H1 (cell line): Measurements from ENCODE around the gene ORC5. TPM values are rescaled to one million over a fixed set of nuclear protein-coding genes. Genes with fewer than 3 reads are reported as not detected.

ENCODE experiments used
- E2F6 ChIP-seq: IDR thresholded peaks from 2 replicates; pipeline ENCODE4 v1.6.1; 2012; ENCODE audit warnings: inconsistent platforms
- SAP30 ChIP-seq: fragments of 300-600 bp; sonication (generic); IDR thresholded peaks from 2 replicates; pipeline ENCODE4 v1.7.1; 2012; ENCODE audit warnings: low read length, moderate library complexity, mild to moderate bottlenecking, inconsistent platforms; ENCODE audit not compliant: insufficient read depth, insufficient replicate concordance
- polyA plus RNA-seq, 7 experiments: library from polyadenylated mRNA; depleted of rRNA in 3 of 7; stranded (reverse) in 5 of 7; unstranded in 2 of 7; fragments of >200 nt in 5 of 7; fragments of 200-250 nt in 2 of 7; gene quantifications; 1 replicate in 5 of 7; 2 replicates in 1 of 7; 4 replicates in 1 of 7; pipeline versions ENCODE4 v1.2.1 to v1.2.3, GENCODE V29; 2011 to 2013; ENCODE audit warnings: missing spikeins in 2 of 7, mixed read lengths in 2 of 7
- total RNA-seq: library from RNA; stranded (reverse); fragmentation: NEBNext Ultra II Directional; extraction: Animal tissue kit (Norgen Biotek cat#: 25700); gene quantifications from 2 replicates; pipeline ENCODE4 v1.2.1, GENCODE V29; 2021

The ORC5 gene
- total and polyA plus RNA-seq, 2 of the 8 experiments (the other 6 are each of a cell fraction or from before 2014, with no cell fraction given), result 7.7 to 19.9 TPM

- no peak for TF ChIP-seq E2F6
- TF ChIP-seq SAP30, result no peak
These were observed 118.8 kb downstream of the ORC5 start (continued) for GRCh38 chr7:104089061-104089460.

Other genes with a start within 250 kb of the ORC5 start
- gene RELN, start 218.4 kb downstream of the ORC5 start, total RNA-seq, result 0.02 and 0.07 TPM in 2 replicates
- gene RELN, start 218.4 kb downstream of the ORC5 start, polyA plus RNA-seq (2011; rRNA removed), result 0.03 and 0.11 TPM in 2 replicates
- gene LHFPL3, start 120.6 kb upstream of the ORC5 start, total RNA-seq, result 0.50 and 0.69 TPM in 2 replicates
- 0.20 and 0.24 TPM in 2 replicates for gene LHFPL3, start 120.6 kb upstream of the ORC5 start, polyA plus RNA-seq (2011; rRNA removed)